T-helper 1 cell treated with Interleukin-12 subunit alpha and Interleukin-12 subunit beta and Interleukin-4 antibody, amounts not matched to agents 30 μg/mL and 1 μg/mL, for 36 hours (primary cell): ENCODE results near the gene FREM3.
"Not testable (repeated sequence)": the region's sequence is repeated elsewhere in the genome, so short reads cannot be mapped to it uniquely, and the experiment has no call there.

Source experiments
- H3K27ac Mint-ChIP-seq: one replicate; pipeline ENCODE4 v1.8.0; 2021; ENCODE audit warnings: mild to moderate bottlenecking, mixed read lengths
- H3K27me3 Mint-ChIP-seq: one replicate; pipeline ENCODE4 v1.8.0; 2021; ENCODE audit warnings: low read depth, mixed read lengths
- H3K36me3 Mint-ChIP-seq: one replicate; pipeline ENCODE4 v1.8.0; 2021; ENCODE audit warnings: low read depth, mixed read lengths
- H3K4me1 Mint-ChIP-seq: one replicate; pipeline ENCODE4 v1.8.0; 2021; ENCODE audit warnings: low read depth, mixed read lengths
- H3K4me3 Mint-ChIP-seq: one replicate; pipeline ENCODE4 v1.8.0; 2021; ENCODE audit warnings: mild to moderate bottlenecking, moderate library complexity, mixed read lengths
- H3K9me3 Mint-ChIP-seq: one replicate; pipeline ENCODE4 v1.8.0; 2021; ENCODE audit warnings: mixed read lengths

The FREM3 gene

DNA sequence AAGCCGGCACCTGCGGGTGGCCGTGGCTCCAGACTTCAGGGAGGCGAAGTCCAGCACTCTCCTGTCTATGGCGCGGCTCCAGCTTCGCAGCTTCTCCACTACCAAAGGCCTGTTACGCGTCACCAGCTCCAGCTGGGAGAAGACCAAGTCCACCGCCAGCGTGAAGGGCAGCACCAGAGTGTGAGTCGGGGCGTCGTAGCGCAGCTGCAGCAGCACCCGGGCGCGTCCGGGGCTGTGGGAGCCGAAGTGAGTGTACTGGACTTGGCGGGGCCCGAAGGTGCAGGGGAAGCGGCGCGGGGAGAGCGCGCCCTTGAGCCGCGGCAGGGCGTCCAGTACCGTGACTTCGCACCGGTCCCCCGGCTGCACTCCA lies 444 bp downstream of the FREM3 start:
- no peak overlapping the region for H3K27ac Mint-ChIP-seq
- H3K4me1 Mint-ChIP-seq = peaks cover 8% of the 10 kb centered on the region
- H3K36me3 Mint-ChIP-seq = no peaks in the 10 kb centered on the region
- H3K9me3 Mint-ChIP-seq = no peaks in the 10 kb centered on the region
- no peak overlapping the region for H3K4me3 Mint-ChIP-seq
- peaks cover 48% of the 10 kb centered on the region for H3K27me3 Mint-ChIP-seq

DNA sequence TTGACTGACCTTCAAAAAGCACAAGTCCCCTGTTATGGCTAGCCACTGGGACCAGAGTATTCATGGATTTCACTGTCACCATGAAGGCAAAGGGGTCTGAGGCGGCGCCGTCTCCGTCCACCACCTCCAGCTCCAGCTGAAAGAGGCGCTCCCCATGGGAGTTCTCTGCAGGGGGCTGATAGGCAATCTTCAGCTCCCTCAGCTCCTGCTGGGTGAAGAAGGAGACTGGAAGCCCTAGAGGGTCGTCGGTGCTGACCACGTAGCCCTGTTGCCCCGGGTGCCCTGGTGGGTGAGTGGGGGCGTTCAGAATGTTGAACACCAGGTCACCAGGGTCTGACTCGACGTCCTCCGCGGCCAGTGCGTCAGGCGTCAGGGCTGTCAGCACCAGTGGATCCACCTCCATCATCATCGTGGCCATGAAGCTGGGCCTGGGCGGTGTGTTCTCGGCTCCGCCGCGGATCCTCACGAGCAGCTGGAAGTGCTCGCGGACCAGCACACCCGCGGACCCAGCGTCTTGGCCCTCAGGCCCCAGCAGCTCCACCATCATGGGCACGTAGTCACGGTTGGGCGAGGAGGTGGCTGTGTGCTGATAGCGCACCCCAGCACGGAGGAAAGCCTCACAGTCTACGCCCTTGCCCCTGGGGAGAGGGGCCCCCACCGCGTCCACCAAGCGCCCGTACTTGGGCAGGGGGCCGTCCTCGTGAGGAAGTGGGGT lies 987 bp downstream of the FREM3 start:
- Mint-ChIP-seq H3K27me3 (peaks cover 48% of the 10 kb centered on the region), H3K36me3 (no peaks in the 10 kb centered on the region), H3K9me3 (no peaks in the 10 kb centered on the region), H3K4me3 (no peak overlapping the region), H3K4me1 (peaks cover 8% of the 10 kb centered on the region), H3K27ac (no peak overlapping the region)

DNA sequence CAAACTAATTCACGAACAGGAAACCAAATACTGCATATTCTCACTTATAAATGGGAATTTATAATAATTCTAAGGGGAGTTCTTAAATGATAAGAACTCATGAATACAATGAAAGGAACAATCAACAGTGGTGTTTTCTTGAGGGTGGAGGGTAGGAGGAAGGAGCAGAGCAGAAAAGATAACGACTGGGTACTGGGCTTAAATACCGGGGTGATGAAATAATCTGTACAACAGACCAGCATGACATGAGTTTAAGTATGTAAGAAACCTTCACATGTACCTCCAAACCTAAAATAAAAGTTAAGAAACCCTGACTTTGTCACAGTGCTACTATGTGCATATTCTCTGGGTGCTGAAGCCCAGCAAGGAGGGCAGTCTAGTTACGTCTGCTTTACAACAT lies 6.6 kb downstream of the FREM3 start:
- Mint-ChIP-seq H3K4me3 (no peak overlapping the region), H3K27me3 (peaks cover 20% of the 10 kb centered on the region)

DNA sequence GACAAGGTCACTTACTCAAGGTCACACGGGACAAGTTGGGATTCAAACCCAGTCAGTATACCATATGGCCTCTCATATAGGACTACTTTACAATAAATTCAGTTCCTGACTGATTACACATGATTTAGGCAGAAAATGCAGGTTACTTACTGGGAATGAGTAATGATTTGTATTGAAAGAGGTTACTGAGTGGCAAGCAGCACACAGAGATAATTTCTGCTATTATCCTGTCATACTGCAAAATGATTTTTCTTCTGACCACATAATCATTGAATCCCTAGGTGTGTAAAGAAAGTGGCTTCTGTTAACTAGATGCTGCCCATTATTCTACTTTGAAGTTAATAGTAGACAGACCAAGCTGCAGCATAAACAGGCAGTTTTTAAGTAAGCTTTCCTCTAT lies 8.2 kb downstream of the FREM3 start:
- Mint-ChIP-seq H3K4me3 (no peak overlapping the region), H3K4me1 (no peaks in the 10 kb centered on the region), H3K36me3 (no peaks in the 10 kb centered on the region), H3K27ac (no peak overlapping the region), H3K9me3 (no peaks in the 10 kb centered on the region), H3K27me3 (peaks cover 8% of the 10 kb centered on the region)

More for the DNA sequence above, 6.6 kb downstream of the FREM3 start:
- H3K27ac Mint-ChIP-seq = no peak overlapping the region
- no peaks in the 10 kb centered on the region for H3K9me3 Mint-ChIP-seq
- no peaks in the 10 kb centered on the region for H3K36me3 Mint-ChIP-seq
- no peaks in the 10 kb centered on the region for H3K4me1 Mint-ChIP-seq

GRCh38 chr4:143679434-143679833 lies 21.0 kb downstream of the FREM3 start:
- Mint-ChIP-seq H3K27me3 (no peaks in the 10 kb centered on the region), H3K36me3 (no peaks in the 10 kb centered on the region), H3K9me3 (peaks cover 15% of the 10 kb centered on the region), H3K4me1 (no peaks in the 10 kb centered on the region), H3K4me3 (no peak overlapping the region), H3K27ac (no peak overlapping the region)

GRCh38 chr4:143673629-143674028 lies 26.8 kb downstream of the FREM3 start:
- not testable (repeated sequence) for H3K27ac Mint-ChIP-seq, H3K9me3 Mint-ChIP-seq, H3K4me3 Mint-ChIP-seq, H3K4me1 Mint-ChIP-seq, H3K27me3 Mint-ChIP-seq, H3K36me3 Mint-ChIP-seq

GRCh38 chr4:143668930-143669552 lies 31.4 kb downstream of the FREM3 start:
- H3K36me3 Mint-ChIP-seq = peaks cover under 1% of the 10 kb centered on the region
- H3K4me1 Mint-ChIP-seq = no peaks in the 10 kb centered on the region
- peaks cover under 1% of the 10 kb centered on the region for H3K9me3 Mint-ChIP-seq
- H3K4me3 Mint-ChIP-seq = no peak overlapping the region
- no peak overlapping the region for H3K27ac Mint-ChIP-seq
- H3K27me3 Mint-ChIP-seq = no peaks in the 10 kb centered on the region

GRCh38 chr4:143667461-143667860 lies 33.0 kb downstream of the FREM3 start:
- H3K4me3 Mint-ChIP-seq = no peak overlapping the region
- no peaks in the 10 kb centered on the region for H3K27me3 Mint-ChIP-seq
- peaks cover 2% of the 10 kb centered on the region for H3K36me3 Mint-ChIP-seq
- H3K27ac Mint-ChIP-seq = no peak overlapping the region
- H3K9me3 Mint-ChIP-seq = peaks cover 5% of the 10 kb centered on the region
- H3K4me1 Mint-ChIP-seq = no peaks in the 10 kb centered on the region

- no peaks in the 10 kb centered on the region for H3K9me3 Mint-ChIP-seq
- no peaks in the 10 kb centered on the region for H3K27me3 Mint-ChIP-seq
- H3K36me3 Mint-ChIP-seq = no peaks in the 10 kb centered on the region
- no peaks in the 10 kb centered on the region for H3K4me1 Mint-ChIP-seq
- no peak overlapping the region for H3K27ac Mint-ChIP-seq
- no peak overlapping the region for H3K4me3 Mint-ChIP-seq
Measured at GRCh38 chr4:143658336-143658735, 42.1 kb downstream of the FREM3 start.

DNA sequence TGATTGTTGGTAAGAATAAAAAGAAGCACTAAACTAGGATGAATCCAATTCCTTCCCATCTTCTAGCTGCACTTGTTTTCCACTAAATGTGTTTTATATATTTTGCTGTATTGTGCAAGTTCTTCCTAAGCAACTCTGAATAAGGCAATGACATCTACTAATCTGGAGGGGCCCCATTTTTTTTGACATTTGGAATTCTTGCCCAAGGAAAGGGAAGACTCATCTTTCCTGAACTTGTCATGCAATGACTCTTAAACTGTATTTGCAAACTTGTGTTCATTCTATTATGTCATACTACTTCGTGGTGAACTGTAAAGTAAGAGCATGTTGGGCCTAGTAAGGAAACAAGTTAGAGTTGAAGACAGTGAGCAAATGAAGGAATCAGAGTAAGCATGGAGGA lies 45.9 kb downstream of the FREM3 start:
- no peak overlapping the region for H3K27ac Mint-ChIP-seq

GRCh38 chr4:143653031-143653430 lies 47.4 kb downstream of the FREM3 start:
- no peak overlapping the region for H3K27ac Mint-ChIP-seq
- no peaks in the 10 kb centered on the region for H3K36me3 Mint-ChIP-seq
- H3K4me1 Mint-ChIP-seq = no peaks in the 10 kb centered on the region
- H3K27me3 Mint-ChIP-seq = no peaks in the 10 kb centered on the region
- no peak overlapping the region for H3K4me3 Mint-ChIP-seq
- H3K9me3 Mint-ChIP-seq = peaks cover 6% of the 10 kb centered on the region

More for the DNA sequence above, 45.9 kb downstream of the FREM3 start:
- Mint-ChIP-seq H3K36me3 (no peaks in the 10 kb centered on the region), H3K4me3 (no peak overlapping the region), H3K9me3 (no peaks in the 10 kb centered on the region), H3K4me1 (no peaks in the 10 kb centered on the region), H3K27me3 (no peaks in the 10 kb centered on the region)

- Mint-ChIP-seq H3K9me3 (peaks cover 21% of the 10 kb centered on the region), H3K4me3 (no peak overlapping the region), H3K27me3 (no peaks in the 10 kb centered on the region), H3K36me3 (peaks cover 1% of the 10 kb centered on the region), H3K4me1 (no peaks in the 10 kb centered on the region), H3K27ac (no peak overlapping the region)
Measured at GRCh38 chr4:143643399-143643798, 57.1 kb downstream of the FREM3 start.

DNA sequence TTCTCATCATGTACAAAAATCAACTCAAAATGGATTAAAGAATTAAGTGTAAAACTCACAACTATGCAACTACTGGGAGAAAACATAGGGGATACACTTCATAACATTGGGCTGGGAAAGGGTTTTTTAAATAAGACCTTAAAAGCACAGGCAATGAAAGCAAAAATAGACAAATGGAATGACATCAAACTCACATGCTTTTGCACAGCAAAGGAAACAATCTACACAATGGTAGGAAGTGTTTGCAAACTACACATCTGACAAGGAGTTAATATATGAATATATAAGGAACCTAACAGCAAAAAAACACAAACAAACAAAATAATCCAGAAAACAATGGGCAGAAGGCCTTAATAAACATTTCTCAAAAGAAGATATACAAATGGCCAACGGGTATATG lies 57.9 kb downstream of the FREM3 start:
- no peak overlapping the region for H3K4me3 Mint-ChIP-seq

DNA sequence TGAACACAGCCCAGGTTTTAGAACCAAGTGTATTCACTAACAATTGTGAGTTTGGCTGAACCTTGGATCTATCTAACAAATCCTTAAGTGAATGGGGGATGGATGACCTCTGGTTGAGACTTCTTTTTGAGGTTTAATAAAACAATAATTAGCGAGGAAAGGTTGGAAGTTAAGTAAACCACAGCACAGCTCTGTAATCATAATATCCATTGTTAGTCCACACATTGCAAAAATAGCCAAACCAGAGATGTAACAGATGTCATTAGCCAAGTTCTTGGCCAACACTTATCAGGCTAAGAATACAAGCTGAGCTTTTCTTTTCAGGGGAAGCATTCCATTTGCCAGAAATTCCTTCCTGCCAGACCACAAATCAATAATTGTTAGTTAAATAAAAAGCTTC lies 59.1 kb downstream of the FREM3 start:
- Mint-ChIP-seq H3K27ac (no peak overlapping the region), H3K4me3 (no peak overlapping the region), H3K36me3 (no peaks in the 10 kb centered on the region), H3K9me3 (peaks cover under 1% of the 10 kb centered on the region), H3K27me3 (no peaks in the 10 kb centered on the region), H3K4me1 (no peaks in the 10 kb centered on the region)

More for the DNA sequence above, 57.9 kb downstream of the FREM3 start:
- no peak overlapping the region for H3K27ac Mint-ChIP-seq
- H3K27me3 Mint-ChIP-seq = no peaks in the 10 kb centered on the region
- peaks cover 13% of the 10 kb centered on the region for H3K9me3 Mint-ChIP-seq
- H3K36me3 Mint-ChIP-seq = peaks cover 1% of the 10 kb centered on the region
- H3K4me1 Mint-ChIP-seq = no peaks in the 10 kb centered on the region

GRCh38 chr4:143634763-143635162 lies 65.7 kb downstream of the FREM3 start:
- Mint-ChIP-seq H3K27ac (no peak overlapping the region), H3K4me1 (no peaks in the 10 kb centered on the region), H3K4me3 (no peak overlapping the region), H3K27me3 (no peaks in the 10 kb centered on the region), H3K36me3 (no peaks in the 10 kb centered on the region), H3K9me3 (no peaks in the 10 kb centered on the region)
